ENCODE results near the gene OR2T4.

OR2T4 gene, protein sequence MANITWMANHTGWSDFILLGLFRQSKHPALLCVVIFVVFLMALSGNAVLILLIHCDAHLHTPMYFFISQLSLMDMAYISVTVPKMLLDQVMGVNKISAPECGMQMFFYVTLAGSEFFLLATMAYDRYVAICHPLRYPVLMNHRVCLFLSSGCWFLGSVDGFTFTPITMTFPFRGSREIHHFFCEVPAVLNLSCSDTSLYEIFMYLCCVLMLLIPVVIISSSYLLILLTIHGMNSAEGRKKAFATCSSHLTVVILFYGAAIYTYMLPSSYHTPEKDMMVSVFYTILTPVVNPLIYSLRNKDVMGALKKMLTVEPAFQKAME

DNA sequence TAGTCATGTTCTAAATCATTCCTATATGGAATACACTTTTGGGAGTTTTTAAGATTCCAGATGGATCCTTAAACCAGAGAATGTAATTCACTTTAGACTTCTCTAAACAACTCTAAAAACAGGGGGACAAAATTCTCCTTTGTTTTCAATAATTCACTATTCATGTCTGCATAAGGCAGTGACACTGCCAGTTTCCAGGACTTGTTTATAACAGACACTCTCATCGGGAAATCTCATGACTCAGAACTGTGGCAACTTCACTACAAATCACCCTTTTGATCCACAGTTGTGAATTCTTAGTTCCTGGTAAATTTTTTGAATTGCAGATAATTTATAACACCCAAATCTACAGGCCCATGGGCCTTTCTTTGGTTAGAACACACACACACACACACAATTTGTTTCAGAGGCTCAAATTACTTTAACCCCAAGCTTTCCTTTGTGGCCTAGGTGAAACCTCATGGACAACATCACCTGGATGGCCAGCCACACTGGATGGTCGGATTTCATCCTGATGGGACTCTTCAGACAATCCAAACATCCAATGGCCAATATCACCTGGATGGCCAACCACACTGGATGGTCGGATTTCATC lies at the start of gene OR2T4:
OR2T4 (plus strand) TSS at position 545 of the 595 bp plus-strand sequence; CDS start at position 545, 0 bp downstream.
- no peak for DNase-seq (ENCODE audit: low read depth)

DNA sequence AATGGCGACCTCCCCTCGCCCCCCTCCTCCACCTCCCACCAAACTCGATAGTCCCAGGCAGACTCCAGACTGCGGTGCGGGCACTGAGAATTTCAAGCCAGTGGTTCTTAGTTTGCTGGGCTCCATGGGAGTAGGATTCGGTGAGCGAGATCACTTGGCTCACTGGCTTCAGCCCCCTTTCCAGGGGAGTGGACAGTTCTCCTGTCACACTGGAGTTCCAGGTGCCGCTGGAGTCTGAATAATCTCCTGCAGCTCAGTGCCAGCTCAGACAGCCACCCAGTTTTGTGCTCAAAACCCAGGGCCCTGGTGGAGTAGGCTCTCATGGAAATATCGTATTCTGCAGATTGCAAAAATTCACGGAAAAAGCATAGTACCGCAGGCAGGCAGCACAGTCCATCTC lies 44.7 kb upstream of the OR2T4 start:
- DNase-seq (ENCODE audit: low read depth) = no peak

DNA sequence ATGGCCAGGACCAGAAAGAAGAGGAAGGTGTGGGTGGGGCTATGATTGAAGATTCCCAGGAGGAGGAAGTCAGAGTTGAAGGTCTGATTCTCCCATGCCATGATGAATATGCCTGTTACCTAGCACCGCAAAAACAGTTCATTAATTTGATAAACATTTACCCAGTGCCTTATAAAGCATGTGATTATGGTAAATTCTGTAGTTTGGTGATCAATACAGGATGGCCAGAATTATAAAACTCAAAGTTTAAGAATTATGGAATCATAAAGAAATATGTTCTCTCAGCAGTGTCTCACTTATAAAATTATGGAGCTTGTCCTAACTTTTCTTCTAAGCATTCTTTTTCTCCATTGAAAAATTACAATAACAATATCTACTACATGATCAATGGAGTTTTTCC lies 37.0 kb upstream of the OR2T4 start, which contains the start of gene OR2M7:
OR2M7 (minus strand) TSS at position 101 of the 400 bp plus-strand sequence; CDS start at position 101, 0 bp downstream.
- DNase-seq (ENCODE audit: low read depth) = no peak

DNA sequence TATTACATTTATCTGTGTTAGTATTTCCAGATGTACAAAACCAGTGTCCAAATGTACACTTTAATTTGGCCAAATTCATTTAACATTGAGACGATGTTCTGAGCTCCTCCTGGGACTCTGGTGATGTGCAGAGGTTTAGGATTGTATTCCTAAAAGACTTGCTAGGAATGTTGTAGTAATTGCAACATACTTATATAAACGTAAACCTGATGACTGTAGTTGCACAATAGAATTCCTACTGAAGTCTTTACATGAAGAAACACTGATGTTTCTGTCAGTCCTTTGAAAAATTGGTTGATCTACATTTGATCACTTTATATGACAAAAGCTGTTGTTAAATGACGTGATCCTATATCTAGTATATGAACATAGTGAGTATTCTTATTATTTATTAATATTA lies 18.0 kb upstream of the OR2T4 start:
- DNase-seq (ENCODE audit: low read depth) = no peak

DNA sequence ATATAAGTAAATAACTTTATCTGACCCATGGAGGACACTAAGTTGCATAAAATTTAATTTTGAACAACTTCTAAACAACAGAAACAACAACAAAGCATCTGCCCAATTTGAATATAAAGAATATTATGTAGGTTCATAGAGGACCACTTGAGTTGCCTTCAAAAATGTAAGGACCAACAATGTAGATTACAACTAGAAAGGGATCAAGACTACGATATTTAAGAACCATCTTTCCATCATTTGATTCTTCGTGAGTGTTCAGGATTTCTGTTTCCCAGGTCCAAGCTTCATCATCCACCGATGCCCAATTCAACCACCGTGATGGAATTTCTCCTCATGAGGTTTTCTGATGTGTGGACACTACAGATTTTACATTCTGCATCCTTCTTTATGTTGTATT lies 13.0 kb upstream of the OR2T4 start, which contains the start of gene OR14C36:
OR14C36 (plus strand) TSS at position 301 of the 400 bp plus-strand sequence; CDS start at position 301, 0 bp downstream.
- no peak for DNase-seq (ENCODE audit: low read depth)

DNA sequence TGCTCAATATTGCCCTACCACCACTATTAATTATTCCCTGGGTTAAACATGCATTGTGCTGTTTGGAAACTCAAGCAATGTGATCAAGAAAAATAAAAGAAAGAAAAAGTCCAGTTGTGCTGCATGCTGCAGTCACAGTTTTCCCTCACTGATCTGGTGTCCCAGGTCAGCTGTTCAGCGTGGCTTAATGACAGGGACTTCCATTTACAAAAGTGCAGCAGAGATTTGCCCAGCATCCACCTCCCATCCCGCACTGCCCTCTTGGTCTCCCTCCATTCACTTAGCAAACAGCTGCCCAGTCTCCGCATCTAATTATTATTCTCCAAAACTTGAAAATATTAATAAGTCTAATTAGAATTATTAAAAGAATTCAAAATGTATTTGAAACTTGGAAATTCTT lies 2.0 kb upstream of the OR2T4 start:
- DNase-seq (ENCODE audit: low read depth) = no peak

DNA sequence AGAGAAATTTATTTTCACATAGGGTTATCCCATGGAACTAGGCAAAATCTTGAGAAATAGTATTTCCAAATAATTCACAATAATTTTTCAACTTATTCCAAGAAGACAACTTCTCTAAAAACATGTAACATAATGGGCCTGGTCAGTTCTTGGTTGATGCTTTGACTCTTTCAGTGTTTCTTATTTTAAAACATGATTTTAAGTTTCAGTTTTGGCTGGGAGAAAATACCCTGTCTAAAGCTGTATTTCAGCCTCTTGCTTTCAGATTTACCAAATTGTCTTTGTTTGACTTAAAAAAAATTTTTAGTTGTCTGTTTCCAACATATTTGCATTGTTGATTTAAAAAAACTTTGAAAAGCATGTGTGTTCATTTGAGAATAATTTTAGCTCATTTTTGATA lies 5.1 kb downstream of the OR2T4 start:
- no peak for DNase-seq (ENCODE audit: low read depth)

DNA sequence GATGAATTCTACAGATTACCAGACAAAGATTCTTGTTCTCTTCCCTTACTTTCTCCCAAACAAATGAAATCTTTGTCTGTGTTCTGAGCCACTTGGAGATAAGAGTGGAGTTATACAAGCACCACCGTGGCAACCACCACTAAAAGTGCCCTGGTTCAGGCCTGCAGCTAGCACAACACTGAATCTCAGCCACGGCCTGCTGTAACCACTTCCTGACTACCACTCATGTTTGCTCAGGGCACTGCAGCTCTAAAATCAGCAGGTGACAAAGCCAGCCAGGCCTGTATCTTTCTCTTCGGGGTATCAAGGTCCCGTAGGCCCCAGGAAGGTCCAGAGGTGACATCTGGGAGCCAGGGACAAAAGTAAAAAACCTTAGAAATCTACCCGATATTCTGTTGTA lies 10.9 kb downstream of the OR2T4 start:
- DNase-seq (ENCODE audit: low read depth) = no peak

DNA sequence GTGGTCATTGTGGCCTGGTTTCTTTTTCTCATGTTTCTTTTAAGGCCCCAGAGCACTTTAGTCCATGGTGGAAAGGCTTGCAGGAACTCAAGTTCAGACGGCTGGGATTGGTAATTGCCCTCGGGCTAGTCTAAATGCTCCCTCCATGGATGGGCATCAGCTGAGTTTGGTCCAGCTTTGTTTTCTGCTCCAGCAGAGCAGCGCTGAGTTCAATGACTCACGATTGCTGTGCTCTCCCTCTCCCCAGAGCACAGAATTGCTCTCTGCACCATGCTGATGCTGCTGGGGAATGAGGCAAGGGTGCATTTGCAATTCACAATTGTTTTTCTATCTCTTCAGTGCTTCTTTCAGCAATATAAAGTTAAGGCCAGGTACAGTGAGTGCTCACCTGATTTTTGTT lies 12.3 kb downstream of the OR2T4 start:
- no peak for DNase-seq (ENCODE audit: low read depth)

DNA sequence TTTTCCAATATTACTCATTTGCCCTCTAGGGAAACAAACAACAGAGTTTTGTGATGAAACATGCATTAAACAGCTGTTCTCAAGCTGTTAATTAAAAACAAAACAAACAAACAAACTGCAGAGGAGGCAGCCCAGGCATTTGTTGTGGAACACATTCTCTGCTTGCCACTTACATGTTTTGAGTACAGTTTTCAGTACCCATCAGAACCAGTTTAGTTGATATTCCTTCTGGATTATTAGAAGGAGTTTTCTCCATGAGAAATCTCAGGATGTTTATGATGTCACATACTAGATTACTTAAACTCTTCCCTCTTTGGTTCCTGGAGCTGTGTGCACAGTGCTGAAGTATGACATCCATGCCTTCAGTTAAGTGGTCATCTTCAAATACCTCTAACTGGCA lies 14.0 kb downstream of the OR2T4 start, which contains the start of gene OR2T6:
OR2T6 (plus strand) TSS at position 301 of the 400 bp plus-strand sequence. CDS start 11,863 bp downstream, outside the sequence.
- no peak for DNase-seq (ENCODE audit: low read depth)

DNA sequence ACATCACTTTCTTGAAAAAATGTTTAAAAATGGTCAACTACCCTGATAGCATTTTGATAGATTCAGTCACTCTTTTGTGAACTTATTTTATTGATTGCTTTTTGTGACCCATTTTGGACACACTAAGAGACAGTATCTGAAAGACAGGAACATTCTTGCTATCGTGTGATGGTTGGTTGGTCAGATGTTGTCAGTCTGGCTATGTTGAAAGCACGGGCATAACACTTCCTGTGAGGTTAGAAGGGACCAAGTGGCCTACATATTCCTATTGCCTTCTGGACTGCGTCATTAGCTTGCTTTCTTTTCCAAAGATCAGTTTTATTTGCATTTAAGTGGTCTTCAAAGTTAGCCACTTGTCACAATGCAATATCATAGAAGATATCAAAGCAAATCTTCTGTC lies 15.5 kb downstream of the OR2T4 start:
- DNase-seq (ENCODE audit: low read depth) = no peak

DNA sequence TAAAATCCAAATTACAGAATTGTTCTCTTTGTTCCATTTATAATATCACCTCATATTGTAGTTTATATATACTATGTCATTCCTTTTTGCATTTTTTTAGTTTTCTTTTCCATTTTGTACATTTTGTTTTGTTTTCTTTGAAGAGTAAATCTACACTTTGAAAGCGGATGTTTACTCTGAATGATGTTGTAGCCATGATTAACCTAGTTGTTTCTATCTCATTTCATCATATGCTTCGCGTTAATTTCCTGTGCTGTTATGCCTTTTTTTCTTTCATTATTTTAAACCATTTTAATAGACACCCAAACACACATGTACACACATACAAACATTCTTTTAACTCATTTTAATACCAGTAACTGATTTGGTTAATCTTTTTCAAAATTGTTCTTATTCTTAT lies 19.4 kb downstream of the OR2T4 start:
- no peak for DNase-seq (ENCODE audit: low read depth)

DNA sequence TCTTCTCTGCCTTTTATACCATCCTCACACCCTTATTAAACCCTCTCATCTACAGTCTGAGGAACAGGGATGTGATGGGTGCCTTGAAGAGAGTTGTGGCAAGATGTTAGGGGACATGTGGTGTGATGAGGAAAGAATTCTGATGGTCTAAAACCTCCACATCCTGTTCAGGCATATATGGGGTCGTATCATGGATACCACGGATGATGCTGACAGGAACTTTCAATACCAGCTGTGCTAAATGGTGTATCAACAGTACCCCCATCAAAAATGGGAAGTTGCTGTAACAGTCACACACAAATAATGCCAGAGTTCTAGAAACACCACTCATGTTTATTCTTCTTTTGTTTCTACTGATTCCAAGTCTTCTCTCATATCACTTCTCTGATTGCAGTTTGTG lies 27.0 kb downstream of the OR2T4 start:
- DNase-seq (ENCODE audit: low read depth) = no peak

DNA sequence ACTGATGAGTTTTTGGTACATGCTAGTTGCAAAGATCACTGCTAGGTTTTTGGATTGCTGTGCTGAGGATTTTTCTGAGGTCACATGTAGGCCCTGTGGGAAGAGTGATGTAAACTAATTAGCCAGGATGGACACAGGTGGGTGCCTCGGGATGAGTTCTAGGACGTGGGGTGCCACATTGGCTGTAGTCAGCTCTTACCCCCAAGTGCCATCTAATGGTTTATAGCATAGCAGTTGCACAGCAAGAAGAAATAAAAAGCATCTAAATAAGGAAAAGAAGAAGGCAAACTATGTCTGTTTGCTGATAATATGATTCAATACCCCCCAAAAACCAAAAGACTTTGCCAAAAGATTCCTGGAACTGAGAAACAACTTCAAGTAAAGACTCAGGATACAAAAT lies 31.6 kb downstream of the OR2T4 start:
- no peak for DNase-seq (ENCODE audit: low read depth)

DNA sequence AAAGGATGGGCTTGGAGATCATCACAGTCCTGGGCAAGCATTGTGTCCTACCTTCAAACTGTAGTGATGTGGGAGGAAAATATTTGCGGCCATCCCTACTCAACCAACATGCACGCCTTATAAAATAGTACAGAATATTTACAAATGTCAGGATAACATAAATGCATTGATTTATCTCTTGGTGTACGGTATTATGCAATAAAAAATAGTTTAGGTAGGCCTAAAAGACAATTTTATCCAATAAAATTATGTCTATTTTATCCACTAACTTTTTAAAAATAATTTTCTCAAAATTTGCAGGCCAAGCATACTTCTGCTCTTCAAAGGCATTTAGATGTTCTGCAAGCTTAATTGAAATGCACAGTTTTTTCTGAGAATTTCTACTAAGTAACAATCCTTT lies 41.3 kb downstream of the OR2T4 start, which contains the start of gene OR2T1:
OR2T1 (plus strand) TSS at position 301 of the 400 bp plus-strand sequence. CDS start 3,100 bp downstream, outside the sequence.
- DNase-seq (ENCODE audit: low read depth) = no peak

DNA sequence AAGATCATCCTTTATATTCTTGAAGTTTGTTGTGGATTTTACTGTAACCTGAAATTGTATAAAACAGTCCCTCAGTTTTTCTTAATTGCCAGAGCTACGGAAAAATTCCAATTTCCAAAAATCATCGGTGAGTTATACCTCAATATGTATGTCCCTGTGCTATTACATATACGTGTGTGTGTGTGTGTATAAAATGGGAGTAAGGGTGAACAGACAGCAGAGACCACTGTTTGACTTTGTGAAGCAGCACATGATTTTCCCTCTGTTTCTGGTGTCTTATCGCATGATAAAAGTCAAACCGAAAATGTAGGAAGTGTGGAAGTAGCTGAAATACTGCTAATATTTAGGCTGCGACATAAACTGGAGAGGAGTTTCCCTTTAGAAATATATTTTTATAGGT lies 42.6 kb downstream of the OR2T4 start:
- no peak for DNase-seq (ENCODE audit: low read depth)

DNA sequence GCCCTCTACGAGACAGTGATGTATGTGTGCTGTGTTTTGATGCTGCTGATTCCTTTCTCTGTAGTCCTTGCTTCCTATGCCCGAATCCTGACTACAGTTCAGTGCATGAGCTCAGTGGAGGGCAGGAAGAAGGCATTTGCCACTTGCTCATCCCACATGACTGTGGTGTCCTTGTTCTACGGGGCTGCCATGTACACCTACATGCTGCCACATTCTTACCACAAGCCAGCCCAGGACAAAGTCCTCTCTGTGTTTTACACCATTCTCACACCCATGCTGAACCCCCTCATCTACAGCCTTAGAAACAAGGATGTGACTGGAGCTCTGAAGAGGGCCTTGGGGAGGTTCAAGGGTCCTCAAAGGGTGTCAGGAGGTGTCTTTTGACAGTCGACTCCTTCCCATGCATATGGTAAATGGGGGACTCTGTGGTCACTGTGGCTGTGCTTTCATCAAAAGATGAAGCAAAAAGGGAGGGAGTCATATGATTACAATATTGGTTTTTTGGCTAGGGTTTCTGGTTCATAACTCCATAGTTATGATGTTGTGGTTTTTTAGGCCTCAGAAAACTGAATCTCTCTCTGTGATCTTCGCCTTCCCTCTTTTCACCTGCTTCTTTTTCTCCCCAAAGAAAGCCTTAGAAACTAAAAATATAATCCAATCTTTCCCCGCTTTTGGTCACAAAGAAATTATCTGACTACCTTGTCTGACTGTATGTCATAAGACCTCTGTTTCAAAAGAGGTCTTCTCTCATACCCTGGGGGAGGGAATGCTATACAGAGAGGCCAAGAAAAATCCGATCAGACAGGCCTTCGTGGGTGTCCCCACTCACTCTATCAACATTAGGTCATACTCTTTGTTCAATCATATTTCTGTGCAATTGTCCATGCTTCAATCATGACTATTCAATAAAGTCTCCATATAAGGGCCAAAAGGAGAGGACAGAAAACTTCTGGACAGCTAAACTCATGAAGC lies 45.5 kb downstream of the OR2T4 start:
- no peak for DNase-seq (ENCODE audit: low read depth)
